Measurements from ENCODE around the gene NAPSA.

- TF ChIP-seq CREB1 (IDR thresholded peaks at IDR 0.05; ENCODE audit: low read depth) (0 out of 2 replicates have a peak, but pooled peaks have one; percentile 33), MAX (IDR thresholded peaks at IDR 0.05) (no peak), EP300 (IDR thresholded peaks at IDR 0.05; ENCODE audit: borderline replicate concordance) (no peak), TAF1 (IDR thresholded peaks at IDR 0.05; ENCODE audit: low read depth) (no peak), EGR1 (IDR thresholded peaks at IDR 0.05) (no peak), NFIC (IDR thresholded peaks at IDR 0.05) (no peak), RAD21 (IDR thresholded peaks at IDR 0.05; ENCODE audit: low read depth) (peak; percentile 84), REST (IDR thresholded peaks at IDR 0.05; ENCODE audit: low read depth) (no peak), ZBTB7A (IDR thresholded peaks at IDR 0.05; ENCODE audit: low read depth) (no peak), CEBPB (IDR thresholded peaks at IDR 0.05) (no peak)
Measured at GRCh38 chr19:50357178-50358100, 8.0 kb downstream of the NAPSA start.

Data from Ishikawa (cell line).